ENCODE data around the gene FAT1.

The FAT1 gene

DNA sequence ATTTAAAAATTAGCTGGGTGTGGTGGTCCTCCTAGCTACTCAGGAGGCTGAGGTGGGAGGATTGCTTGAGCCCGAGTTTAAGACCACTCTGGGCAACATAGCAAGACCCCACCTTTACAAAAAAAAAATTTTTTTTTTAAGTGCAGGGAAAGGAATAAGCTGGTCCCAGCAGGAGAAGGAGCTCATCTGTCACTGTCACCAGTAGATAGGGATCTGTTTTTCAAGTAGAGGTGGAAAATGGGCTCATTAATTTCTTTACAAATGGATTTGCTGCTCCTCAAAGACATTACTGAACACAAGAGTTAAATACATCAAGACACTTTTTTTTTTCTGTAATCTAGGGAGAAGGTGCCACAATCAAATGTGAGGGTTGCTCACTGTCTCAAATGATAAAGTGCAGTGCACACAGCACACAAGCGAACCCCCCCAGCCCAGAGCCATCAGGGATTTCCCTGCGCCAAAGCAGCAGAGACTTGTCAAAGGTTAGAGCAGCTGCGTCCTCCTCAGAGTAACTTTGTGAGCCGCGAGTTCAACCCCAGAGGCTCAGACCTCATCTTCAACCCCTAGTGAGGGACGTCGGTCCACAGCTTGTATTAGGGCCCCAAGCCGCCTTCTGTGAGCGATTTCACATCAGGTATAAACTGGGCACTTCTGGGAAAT lies 154.0 kb downstream of the FAT1 start:
- peaks cover 0 to 4% of the 10 kb centered on the region in 2 donors for H3K9me3 Mint-ChIP-seq
- H3K27ac Mint-ChIP-seq: no peak overlapping the region
- no peak for ATAC-seq (replicated peaks)
- DNase-seq: no peak
- peaks cover 0 to 4% of the 10 kb centered on the region in 2 donors for H3K27me3 Mint-ChIP-seq
- no peaks in the 10 kb centered on the region for H3K36me3 Mint-ChIP-seq
- no peaks in the 10 kb centered on the region for H3K4me1 Mint-ChIP-seq
- no peak overlapping the region for H3K4me3 Mint-ChIP-seq

DNA sequence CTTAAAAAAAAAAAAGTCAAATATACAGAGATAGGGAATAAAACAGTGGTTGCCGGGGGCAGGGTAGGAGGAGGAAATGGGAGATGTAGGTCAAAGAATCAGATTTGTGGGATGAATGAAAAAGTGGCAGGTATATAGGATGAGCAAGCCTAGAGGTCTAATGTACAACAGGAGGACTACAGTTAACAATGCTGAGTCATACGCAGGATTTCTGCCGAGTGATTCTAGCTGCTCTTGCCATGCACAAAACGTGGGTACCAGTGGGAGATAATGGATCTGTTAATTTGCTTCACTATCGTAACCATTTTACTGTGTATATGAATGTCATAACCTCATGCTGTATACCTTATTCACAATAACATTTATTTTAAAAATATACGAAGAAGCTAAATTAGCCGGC lies 157.6 kb downstream of the FAT1 start:
- no peaks in the 10 kb centered on the region for H3K36me3 Mint-ChIP-seq
- no peak overlapping the region for H3K4me3 Mint-ChIP-seq
- no peak for DNase-seq
- H3K9me3 Mint-ChIP-seq: peaks cover 0 to 4% of the 10 kb centered on the region in 2 donors
- H3K27me3 Mint-ChIP-seq: peaks cover 0 to 4% of the 10 kb centered on the region in 2 donors
- H3K27ac Mint-ChIP-seq: no peak overlapping the region
- H3K4me1 Mint-ChIP-seq: no peaks in the 10 kb centered on the region
- no peak for ATAC-seq (replicated peaks)

DNA sequence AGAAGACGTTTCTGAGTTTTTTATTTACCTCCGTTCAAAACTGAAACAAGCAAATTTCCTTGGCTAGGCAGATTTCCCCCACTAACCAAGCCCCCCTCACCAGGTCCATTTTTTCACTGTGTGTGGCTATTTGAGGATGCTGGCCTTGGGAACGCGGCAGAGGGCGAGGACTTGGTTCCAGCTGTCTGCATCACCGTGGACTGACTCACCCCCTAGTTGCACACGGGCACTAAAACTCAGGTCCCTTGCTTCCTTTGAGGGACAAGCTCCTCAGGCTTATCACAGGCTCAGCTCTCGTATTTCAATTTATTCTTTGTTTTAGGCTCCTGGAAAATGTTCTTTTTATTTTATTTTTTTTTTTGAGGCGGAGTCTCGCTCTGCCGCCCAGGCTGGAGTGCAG lies 159.9 kb downstream of the FAT1 start:
- ATAC-seq (replicated peaks) (no peak), DNase-seq (no peak)
- no peaks in the 10 kb centered on the region for H3K27me3 Mint-ChIP-seq
- no peak overlapping the region for H3K27ac Mint-ChIP-seq
- no peaks in the 10 kb centered on the region for H3K36me3 Mint-ChIP-seq
- no peaks in the 10 kb centered on the region for H3K4me1 Mint-ChIP-seq
- peaks cover 5 to 8% of the 10 kb centered on the region in 2 donors for H3K9me3 Mint-ChIP-seq
- H3K4me3 Mint-ChIP-seq: no peak overlapping the region

DNA sequence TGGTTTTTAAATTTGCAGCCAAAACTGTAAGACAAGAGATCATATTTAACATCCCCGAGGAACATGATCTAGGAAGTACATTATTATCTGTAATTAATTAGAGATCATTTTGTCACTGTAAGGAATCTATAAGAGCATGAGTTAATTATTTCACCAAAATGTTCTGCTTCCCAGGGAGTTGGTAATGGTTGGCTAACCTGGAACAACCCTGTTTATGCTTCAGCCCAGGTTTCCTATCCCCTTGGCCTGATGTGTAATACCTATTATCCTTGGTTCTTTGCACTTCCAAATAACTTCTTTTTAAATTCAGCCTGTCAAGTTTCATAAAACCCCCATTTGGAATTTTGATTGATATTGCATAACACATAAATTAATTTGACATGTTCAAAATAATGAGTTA lies 161.9 kb downstream of the FAT1 start:
- DNase-seq (no peak), ATAC-seq (replicated peaks) (no peak)
- no peaks in the 10 kb centered on the region for H3K4me1 Mint-ChIP-seq
- no peak overlapping the region for H3K27ac Mint-ChIP-seq
- H3K36me3 Mint-ChIP-seq: no peaks in the 10 kb centered on the region
- no peaks in the 10 kb centered on the region for H3K27me3 Mint-ChIP-seq
- H3K9me3 Mint-ChIP-seq: peaks cover 5 to 6% of the 10 kb centered on the region in 2 donors
- H3K4me3 Mint-ChIP-seq: no peak overlapping the region

DNA sequence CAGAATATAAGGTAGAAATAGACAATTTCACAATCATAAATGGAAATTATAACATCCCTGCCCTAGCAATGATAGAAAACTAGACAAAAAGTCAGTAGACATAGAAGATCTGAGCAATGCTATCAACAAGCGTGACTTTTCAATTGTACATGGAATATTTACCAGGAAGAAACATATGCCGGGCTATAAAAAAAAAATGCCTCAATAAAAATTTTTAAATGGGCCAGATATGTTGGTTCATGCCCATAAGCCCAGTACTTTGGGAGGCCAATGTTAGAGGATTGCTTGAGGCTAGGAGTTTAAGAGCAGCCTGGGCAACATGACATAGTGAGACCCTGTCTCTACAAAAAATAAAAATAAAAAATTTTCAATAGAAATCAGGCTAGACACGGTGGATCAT lies 163.0 kb downstream of the FAT1 start:
- peaks cover 0 to 3% of the 10 kb centered on the region in 2 donors for H3K36me3 Mint-ChIP-seq
- H3K27me3 Mint-ChIP-seq: peaks cover 4 to 5% of the 10 kb centered on the region in 2 donors

DNA sequence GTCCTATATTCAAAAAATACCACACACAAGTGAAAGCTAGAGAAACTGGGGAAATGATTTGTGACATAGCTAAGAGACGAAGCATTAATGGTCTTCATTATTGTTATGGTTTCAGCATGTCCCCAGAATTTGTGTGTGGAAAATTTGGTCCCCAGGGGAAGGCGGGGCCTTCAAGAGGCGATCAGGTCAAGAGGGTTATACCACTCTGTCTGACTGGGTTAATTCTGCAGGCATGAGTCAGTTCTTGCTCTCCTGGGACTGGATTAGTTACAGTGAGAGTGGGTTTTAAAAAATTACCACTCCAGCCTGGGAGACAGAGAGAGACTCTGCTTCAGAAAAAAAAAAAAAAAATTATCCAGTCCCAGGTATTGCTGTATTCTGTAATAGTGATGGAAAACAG lies 166.2 kb downstream of the FAT1 start:
- DNase-seq (no peak), ATAC-seq (replicated peaks) (no peak)
- Mint-ChIP-seq H3K4me3 (no peak overlapping the region), H3K27me3 (peaks cover 17 to 19% of the 10 kb centered on the region in 2 donors), H3K9me3 (peaks cover 5 to 8% of the 10 kb centered on the region in 2 donors), H3K4me1 (peaks cover 0 to 2% of the 10 kb centered on the region in 2 donors), H3K36me3 (peaks cover 0 to 3% of the 10 kb centered on the region in 2 donors), H3K27ac (no peak overlapping the region)

More for the DNA sequence above, 163.0 kb downstream of the FAT1 start:
- Mint-ChIP-seq H3K9me3 (peaks cover 5 to 8% of the 10 kb centered on the region in 2 donors), H3K27ac (no peak overlapping the region), H3K4me3 (no peak overlapping the region), H3K4me1 (no peaks in the 10 kb centered on the region)
- DNase-seq (no peak), ATAC-seq (replicated peaks) (no peak)

DNA sequence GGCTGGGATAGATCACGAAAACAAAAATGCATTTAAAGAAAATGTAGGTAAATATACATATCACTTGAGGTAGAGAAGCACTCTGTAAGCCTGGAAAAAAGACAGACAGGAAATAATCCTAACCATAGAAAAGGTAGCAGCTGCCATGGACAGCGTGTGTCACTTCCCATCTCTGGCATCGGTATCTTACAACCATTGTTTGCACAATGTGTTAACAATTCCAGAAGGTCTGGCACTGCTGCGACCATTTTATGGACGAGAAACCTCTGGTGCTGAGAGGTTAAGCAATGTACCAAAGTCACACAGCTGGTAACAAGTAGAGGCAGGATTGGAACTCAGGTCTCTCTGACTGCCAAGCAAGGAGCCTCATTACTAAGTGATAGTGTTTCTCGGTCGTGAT lies 166.6 kb downstream of the FAT1 start:
- DNase-seq (no peak), ATAC-seq (replicated peaks) (no peak)
- peaks cover 0 to 3% of the 10 kb centered on the region in 2 donors for H3K36me3 Mint-ChIP-seq
- H3K27ac Mint-ChIP-seq: no peak overlapping the region
- peaks cover 18 to 19% of the 10 kb centered on the region in 2 donors for H3K27me3 Mint-ChIP-seq
- H3K4me1 Mint-ChIP-seq: peaks cover 0 to 2% of the 10 kb centered on the region in 2 donors
- peaks cover 5 to 8% of the 10 kb centered on the region in 2 donors for H3K9me3 Mint-ChIP-seq
- no peak overlapping the region for H3K4me3 Mint-ChIP-seq

DNA sequence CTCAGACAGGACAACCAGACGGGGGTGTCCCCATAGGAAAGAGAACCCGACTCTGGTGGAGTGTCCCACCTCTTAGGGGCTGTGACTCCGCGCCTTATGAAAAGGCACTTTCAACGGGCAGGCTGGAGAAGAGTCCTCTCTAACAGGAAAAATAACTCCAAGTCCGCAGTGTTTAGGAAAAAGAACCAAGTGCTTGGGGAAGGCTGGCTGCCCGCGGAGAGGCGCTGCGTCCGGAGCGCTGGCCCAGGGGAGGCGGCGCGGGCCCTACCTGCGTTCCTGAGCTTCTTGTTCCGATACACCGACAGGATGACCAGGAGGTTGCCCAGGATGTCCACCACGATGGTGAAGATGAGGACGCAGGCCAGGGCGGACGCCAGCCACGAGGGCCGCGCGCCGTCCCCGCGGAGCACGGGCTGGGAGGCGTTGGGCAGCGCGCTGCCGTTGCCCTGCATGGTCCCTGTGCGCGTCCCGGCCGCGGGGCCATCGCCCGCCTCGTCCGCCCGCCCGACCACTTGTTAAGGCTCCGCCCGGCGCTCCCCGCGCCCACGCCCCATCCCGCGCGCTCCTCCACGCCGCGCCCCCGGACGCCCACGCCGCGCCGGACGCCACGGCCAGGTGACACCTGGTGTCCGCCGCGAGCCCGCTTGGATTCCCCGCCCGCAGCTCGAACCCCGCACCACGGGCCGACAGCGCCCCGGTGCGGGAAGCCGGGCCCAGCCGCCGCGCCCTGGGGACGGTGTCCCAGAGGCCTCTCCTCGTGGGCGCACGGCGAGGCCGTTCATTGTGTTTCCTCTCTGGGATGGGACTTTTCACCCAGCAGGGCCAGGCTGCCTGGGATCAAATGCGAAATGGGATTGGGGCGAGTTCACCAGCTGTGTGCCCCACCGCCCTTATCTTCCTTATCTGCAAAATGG lies 168.5 kb downstream of the FAT1 start, which contains the start of gene MTNR1A:
Gene MTNR1A, minus strand, starts transcription at position 654 of the 914 bp plus-strand sequence. Its CDS starts 202 bp downstream, at position 452.
- H3K27me3 Mint-ChIP-seq: peaks cover 19 to 22% of the 10 kb centered on the region in 2 donors
- H3K27ac Mint-ChIP-seq: no peak within 1 kb of the TSS
- H3K9me3 Mint-ChIP-seq: peaks cover 4 to 6% of the 10 kb centered on the region in 2 donors
- ATAC-seq (replicated peaks): no peak
- H3K4me3 Mint-ChIP-seq: no peak within 1 kb of the TSS
- peaks cover 0 to 2% of the 10 kb centered on the region in 2 donors for H3K4me1 Mint-ChIP-seq
- no peak for DNase-seq
- H3K36me3 Mint-ChIP-seq: peaks cover 0 to 3% of the 10 kb centered on the region in 2 donors

DNA sequence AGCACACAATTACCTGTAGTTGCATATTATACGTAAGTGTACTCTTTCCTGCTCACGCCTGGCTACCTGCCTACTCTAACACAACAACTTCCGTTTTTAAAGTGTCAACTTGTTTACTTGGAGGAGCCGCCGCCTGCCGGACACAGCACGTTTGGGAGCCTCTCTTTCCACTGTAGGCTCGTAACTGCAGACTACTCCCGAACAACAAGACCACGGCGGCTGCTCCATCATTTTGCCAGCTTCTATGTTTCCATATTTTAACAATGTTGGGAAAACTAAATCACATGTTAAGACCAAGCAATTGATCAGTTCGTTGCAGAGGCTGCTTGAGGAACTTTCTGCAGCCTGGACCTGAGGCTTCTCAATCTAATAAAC lies 169.1 kb downstream of the FAT1 start:
- H3K36me3 Mint-ChIP-seq: peaks cover 0 to 3% of the 10 kb centered on the region in 2 donors
- H3K9me3 Mint-ChIP-seq: peaks cover 1 to 4% of the 10 kb centered on the region in 2 donors
- no peak overlapping the region for H3K27ac Mint-ChIP-seq
- H3K27me3 Mint-ChIP-seq: peaks cover 19 to 22% of the 10 kb centered on the region in 2 donors
- ATAC-seq (replicated peaks): no peak
- DNase-seq: no peak
- peaks cover 0 to 2% of the 10 kb centered on the region in 2 donors for H3K4me1 Mint-ChIP-seq
- no peak overlapping the region for H3K4me3 Mint-ChIP-seq

DNA sequence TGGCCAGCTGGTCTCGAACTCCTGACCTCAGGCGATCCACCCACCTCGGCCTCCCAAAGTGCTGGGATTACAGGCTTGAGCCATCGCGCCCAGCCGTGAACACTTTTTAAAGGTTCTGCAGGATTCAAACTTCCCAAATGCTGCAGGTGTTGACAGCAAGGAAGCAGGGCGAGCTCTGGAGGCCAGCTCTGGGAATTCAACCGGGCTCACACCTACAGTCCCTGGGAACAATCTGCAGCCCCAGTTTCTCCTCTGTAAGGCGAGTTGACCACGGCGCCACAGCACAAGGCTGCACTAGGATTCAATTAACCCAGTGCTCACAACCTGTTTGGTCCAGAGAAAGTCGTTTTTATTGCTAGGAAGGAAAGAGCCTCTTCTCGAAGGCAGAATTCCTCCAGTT lies 169.9 kb downstream of the FAT1 start:
- Mint-ChIP-seq H3K36me3 (peaks cover 0 to 3% of the 10 kb centered on the region in 2 donors), H3K27ac (no peak overlapping the region), H3K4me3 (no peak overlapping the region), H3K9me3 (peaks cover 1 to 4% of the 10 kb centered on the region in 2 donors), H3K4me1 (peaks cover 0 to 2% of the 10 kb centered on the region in 2 donors), H3K27me3 (peaks cover 19 to 22% of the 10 kb centered on the region in 2 donors)
- DNase-seq (no peak), ATAC-seq (replicated peaks) (no peak)

DNA sequence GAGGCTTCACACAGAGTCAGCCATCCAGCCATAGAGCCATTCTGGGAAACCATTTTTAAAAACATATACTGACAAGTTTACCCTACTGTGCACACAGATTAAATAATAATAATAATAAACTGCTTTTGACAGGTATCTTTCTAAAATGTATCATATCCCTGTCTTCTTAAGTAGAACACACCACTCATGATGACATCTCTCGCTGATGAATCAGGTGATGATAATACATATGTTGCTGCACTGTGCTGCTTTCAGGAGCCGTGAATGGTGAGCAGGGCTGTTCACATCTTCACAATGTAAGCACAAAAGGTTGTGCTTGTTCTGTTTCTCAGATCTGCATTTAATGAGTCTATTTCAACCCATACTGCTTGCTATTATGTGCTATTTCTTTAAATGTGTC lies 171.8 kb downstream of the FAT1 start:
- ATAC-seq (replicated peaks): no peak
- H3K27me3 Mint-ChIP-seq: peaks cover 19 to 22% of the 10 kb centered on the region in 2 donors
- H3K4me1 Mint-ChIP-seq: peaks cover 0 to 2% of the 10 kb centered on the region in 2 donors
- H3K9me3 Mint-ChIP-seq: peaks cover 4 to 8% of the 10 kb centered on the region in 2 donors
- H3K27ac Mint-ChIP-seq: no peak overlapping the region
- H3K4me3 Mint-ChIP-seq: no peak overlapping the region
- H3K36me3 Mint-ChIP-seq: peaks cover 2 to 3% of the 10 kb centered on the region in 2 donors
- DNase-seq: no peak

DNA sequence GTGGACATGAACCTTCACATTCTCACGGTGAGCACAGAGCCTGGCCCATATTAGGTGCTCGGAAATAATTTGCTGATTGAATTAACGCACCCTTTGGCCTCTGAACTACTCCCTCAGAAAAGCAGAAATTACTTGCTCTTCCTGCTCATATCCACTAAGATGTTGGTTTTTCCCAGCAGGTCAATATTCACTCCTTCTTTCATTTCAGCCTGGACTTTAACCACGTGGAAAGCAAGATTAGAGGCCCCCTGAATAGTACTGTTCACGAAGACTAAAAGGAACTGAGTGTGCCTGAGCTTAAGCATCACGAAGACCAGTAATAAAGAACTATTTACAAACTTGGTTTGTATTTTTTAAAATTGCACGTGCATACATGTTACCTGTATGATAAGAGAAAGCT lies 178.2 kb downstream of the FAT1 start:
- ATAC-seq (replicated peaks): no peak
- Mint-ChIP-seq H3K4me3 (no peak overlapping the region), H3K9me3 (peaks cover 5 to 8% of the 10 kb centered on the region in 2 donors), H3K27me3 (no peaks in the 10 kb centered on the region), H3K4me1 (no peaks in the 10 kb centered on the region), H3K36me3 (peaks cover 0 to 2% of the 10 kb centered on the region in 2 donors), H3K27ac (no peak overlapping the region)
- DNase-seq: no peak

DNA sequence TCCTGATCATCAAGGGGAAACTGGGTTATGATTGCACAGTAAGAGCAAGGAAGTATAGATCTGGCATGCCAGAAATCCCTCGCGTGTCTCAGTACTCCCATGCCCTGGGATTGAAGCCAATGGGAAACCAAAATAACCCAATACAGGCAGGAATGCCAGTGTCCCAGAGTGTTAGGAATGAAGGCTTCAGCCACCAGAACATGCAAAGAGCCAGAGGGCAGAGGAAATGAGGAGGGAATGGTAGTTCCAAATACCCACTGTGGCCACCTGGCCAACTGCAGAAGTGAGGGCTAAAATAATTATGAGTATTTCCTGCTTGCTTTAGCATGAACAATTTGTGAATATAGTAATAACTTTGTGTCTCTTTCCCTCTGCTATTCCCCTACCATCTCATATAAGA lies 180.4 kb downstream of the FAT1 start:
- no peaks in the 10 kb centered on the region for H3K27me3 Mint-ChIP-seq
- H3K27ac Mint-ChIP-seq: no peak overlapping the region
- DNase-seq: no peak
- peaks cover 11 to 12% of the 10 kb centered on the region in 2 donors for H3K9me3 Mint-ChIP-seq
- no peaks in the 10 kb centered on the region for H3K4me1 Mint-ChIP-seq
- no peak overlapping the region for H3K4me3 Mint-ChIP-seq
- no peak for ATAC-seq (replicated peaks)
- peaks cover 0 to 2% of the 10 kb centered on the region in 2 donors for H3K36me3 Mint-ChIP-seq

DNA sequence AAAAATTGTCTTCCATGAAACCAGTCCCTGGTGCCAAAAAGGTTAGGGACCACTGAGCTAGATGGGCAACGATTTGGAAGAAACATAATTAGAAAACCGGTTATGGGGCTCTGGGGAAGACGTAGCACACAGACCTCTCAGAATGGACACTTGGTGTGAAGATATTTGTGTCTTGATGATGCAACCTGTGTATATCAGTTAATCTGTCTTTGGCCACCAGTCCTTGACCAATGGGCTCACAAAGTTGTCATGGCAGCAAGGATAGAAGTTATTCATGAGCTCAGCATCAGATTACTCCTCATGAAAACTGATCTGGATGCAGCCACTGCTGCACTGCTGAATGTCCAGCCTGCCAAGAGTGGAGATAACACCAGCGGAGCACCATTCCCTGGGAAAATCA lies 181.9 kb downstream of the FAT1 start:
- H3K4me1 Mint-ChIP-seq: no peaks in the 10 kb centered on the region
- H3K4me3 Mint-ChIP-seq: no peak overlapping the region
- no peaks in the 10 kb centered on the region for H3K36me3 Mint-ChIP-seq
- H3K9me3 Mint-ChIP-seq: peaks cover 7 to 9% of the 10 kb centered on the region in 2 donors
- H3K27ac Mint-ChIP-seq: no peak overlapping the region
- DNase-seq: no peak
- no peak for ATAC-seq (replicated peaks)
- H3K27me3 Mint-ChIP-seq: no peaks in the 10 kb centered on the region

Data from stimulated activated naive B cell treated with anti-CD40 and anti-IgM and Interleukin-4, amounts not matched to agents 10 μg/mL and 1 μg/mL and 100 μg/mL, for 72 hours (primary cell).